K562 (cell line): ENCODE measurements around the gene HOXA4. TPM values are rescaled to one million over a fixed set of nuclear protein-coding genes. Genes with fewer than 3 reads are reported as not detected.

Source experiments
- ATAC-seq: fragments of 200-7000 bp; cut with Tn5 transposase; 3 replicates; pipeline ENCODE4 v1.9.1; 2020; ENCODE audit warnings: moderate library complexity
- BruUV-seq: library from RNA; stranded (reverse); fragments of 400-500 nt; replicated peaks from 2 replicates; lab custom pipeline; 2021; lab: Mats Ljungman, UMichigan
- CTCF ChIA-PET: fragments of 300-600 bp; formaldehyde crosslinking; extraction: SDS; loops from one replicate; lab custom pipeline; 2021; ENCODE audit warnings: low intra/inter-chr PET ratio; lab: Yijun Ruan, JAX
- POLR2A ChIA-PET: fragments of 300-600, 350-650 bp; sonication (Branson Sonifier 250); formaldehyde crosslinking; extraction: SDS; loops from one replicate; lab custom pipeline; 2021; ENCODE audit warnings: antibody characterized with exemption, inconsistent platforms; lab: Yijun Ruan, JAX
- DNase-seq, 4 experiments: peaks; one replicate each; pipeline versions ENCODE4 v3.0.0 to v3.0.0-alpha.2; 2011 to 2018; ENCODE audit warnings: low spot score in 3 of 4, mixed read lengths in 3 of 4; ENCODE audit errors: extremely low read depth in 1 of 4
- FAIRE-seq: peaks from 2 replicates; lab custom pipeline; 2011; peaks lifted over from hg19 to GRCh38; lab: Jason Lieb, UNC
- H2AFZ ChIP-seq: 2 replicates; pipeline ENCODE4 v1.6.0; 2011; ENCODE audit warnings: low read depth, low read length, control low read depth, inconsistent platforms
- H3K27ac ChIP-seq: fragments of 200-600 bp; 3 replicates; pipeline ENCODE4 v1.8.0; 2011; ENCODE audit warnings: low read depth, mild to moderate bottlenecking, control low read depth, inconsistent platforms, low read length, moderate library complexity, mixed read lengths; ENCODE audit errors: extremely low read depth
- H3K27me3 ChIP-seq, 2 experiments: fragments of 300-600 bp in 1 of 2; 2 replicates in 1 of 2; 3 replicates in 1 of 2; pipeline versions ENCODE4 v1.6.0 to v1.8.0; 2011; ENCODE audit warnings: inconsistent platforms in 2 of 2, low read length in 2 of 2, mild to moderate bottlenecking in 1 of 2, mixed read lengths in 1 of 2, moderate library complexity in 1 of 2; ENCODE audit not compliant: control insufficient read depth in 2 of 2, insufficient read depth in 2 of 2
- H3K36me3 ChIP-seq: fragments of 300-600 bp; 3 replicates; pipeline ENCODE4 v1.8.0; 2011; ENCODE audit warnings: mild to moderate bottlenecking, low read length, inconsistent platforms; ENCODE audit not compliant: control insufficient read depth, insufficient read depth
- H3K4me1 ChIP-seq, 2 experiments: fragments of 200-600 bp in 1 of 2; replicated peaks in 1 of 2; 2 replicates in 1 of 2; 3 replicates in 1 of 2; pipeline versions ENCODE4 v1.5.1 to v1.8.0; 2011; ENCODE audit warnings: inconsistent platforms in 2 of 2, low read length in 2 of 2, mild to moderate bottlenecking in 1 of 2, mixed read lengths in 1 of 2, moderate library complexity in 1 of 2; ENCODE audit not compliant: control insufficient read depth in 2 of 2, insufficient read depth in 2 of 2
- H3K4me2 ChIP-seq: 2 replicates; pipeline ENCODE4 v1.6.1; 2011; ENCODE audit warnings: low read length, control low read depth, inconsistent platforms, mixed read lengths; ENCODE audit not compliant: insufficient read depth
- H3K4me3 ChIP-seq: fragments of 200-600 bp; sonication (generic), shearing (Covaris generic); 2 replicates; pipeline ENCODE4 v1.5.1; 2016; ENCODE audit warnings: control low read depth, inconsistent platforms
- H3K79me2 ChIP-seq: fragments of 200-600 bp; 3 replicates; pipeline ENCODE4 v1.8.0; 2011; ENCODE audit warnings: low read length, inconsistent platforms; ENCODE audit not compliant: control insufficient read depth, insufficient read depth
- H3K9ac ChIP-seq, 2 experiments: 2 replicates each; pipeline versions ENCODE4 v1.6.0 to v1.6.1; 2011; ENCODE audit warnings: low read depth in 2 of 2, low read length in 2 of 2, control low read depth in 1 of 2, inconsistent platforms in 1 of 2, mild to moderate bottlenecking in 1 of 2, mixed read lengths in 1 of 2; ENCODE audit not compliant: insufficient read depth in 1 of 2
- H3K9me1 ChIP-seq: one replicate; pipeline ENCODE4 v1.6.0; 2011; ENCODE audit warnings: inconsistent platforms, mild to moderate bottlenecking, low read length, moderate library complexity; ENCODE audit not compliant: control insufficient read depth, insufficient read depth
- H3K9me3 ChIP-seq: replicated peaks from 2 replicates; pipeline ENCODE4 v1.5.1; 2011; ENCODE audit warnings: low read depth, low read length, inconsistent platforms; ENCODE audit not compliant: control insufficient read depth, insufficient read depth
- H4K20me1 ChIP-seq: replicated peaks from 2 replicates; pipeline ENCODE4 v1.6.1; 2011; ENCODE audit warnings: low read length, inconsistent platforms, mixed read lengths; ENCODE audit not compliant: control insufficient read depth, insufficient read depth
- AFF4 ChIP-seq: sonication (generic); formaldehyde crosslinking; IDR thresholded peaks from 2 replicates; pipeline ENCODE4 v1.8.0; 2023; ENCODE audit warnings: mild to moderate bottlenecking, missing genetic modification reagents
- BRD4 ChIP-seq: fragments of 200-600 bp; sonication (generic); IDR thresholded peaks from 2 replicates; pipeline ENCODE4 v1.6.1; 2017; ENCODE audit warnings: inconsistent platforms
- E4F1 ChIP-seq: fragments of 250-450 bp; sonication (Bioruptor Pico); IDR thresholded peaks from 2 replicates; pipeline ENCODE4 v1.5.0; 2021; ENCODE audit warnings: mild to moderate bottlenecking, borderline replicate concordance
- ERF ChIP-seq: fragments of 450-650 bp; formaldehyde crosslinking; IDR thresholded peaks from 2 replicates; pipeline ENCODE4 v1.4.0; 2020; ENCODE audit warnings: mild to moderate bottlenecking, mixed read lengths
- MAZ ChIP-seq, 2 experiments: fragments of 450-650 bp in 1 of 2; sonication (generic) in 1 of 2; formaldehyde crosslinking; IDR thresholded peaks in 1 of 2; conservative IDR thresholded peaks in 1 of 2; 2 replicates each; pipeline versions ENCODE4 v1.4.0 to v1.5.0; 2020; ENCODE audit warnings: mild to moderate bottlenecking in 1 of 2, missing genetic modification reagents in 1 of 2
- SREBF1 ChIP-seq: fragments of 150-350 bp; IDR thresholded peaks from 2 replicates; pipeline ENCODE4 v1.6.1; 2014; ENCODE audit warnings: antibody characterized with exemption, low read depth, low read length, borderline replicate concordance
- THRA ChIP-seq: fragments of 450-650 bp; IDR thresholded peaks from 2 replicates; pipeline ENCODE4 v1.6.1; 2017; ENCODE audit warnings: mild to moderate bottlenecking, moderate library complexity
- ZNF518B ChIP-seq: fragments of 250-450 bp; sonication (Bioruptor Pico); IDR thresholded peaks from 2 replicates; pipeline ENCODE4 v1.5.0; 2021; ENCODE audit warnings: mild to moderate bottlenecking, moderate library complexity
- WGBS: fragments of 100-300 bp; shearing (Covaris generic); methylation state at CpG from one replicate; pipeline ENCODE4 v1.1.6; 2016; ENCODE audit warnings: low coverage, mixed read lengths; ENCODE audit not compliant: insufficient coverage; ENCODE audit errors: missing lambda C conversion rate; 5-methylcytosine and 5-hydroxymethylcytosine counted together
- in situ Hi-C: fragments of 300-500 bp; cut with MboI; formaldehyde crosslinking; loops from 4 replicates; pipeline ENCODE4 v1.15.0; 2018; ENCODE audit warnings: inconsistent platforms, mixed read lengths
- intact Hi-C: fragments of 100-400 bp; cut with micrococcal nuclease; formaldehyde crosslinking; loops from 2 replicates; pipeline ENCODE4 v1.14.2; 2022
- polyA plus RNA-seq, 8 experiments: library from polyadenylated mRNA; depleted of rRNA in 4 of 8; stranded (reverse) in 5 of 8; unstranded in 3 of 8; fragments of >200 nt; fragmentation: Nextera tagmentation in 2 of 8; fragmentation: Illumina TruSeq in 1 of 8; extraction: Ambion mirVana in 2 of 8; extraction: Trizol in 1 of 8; gene quantifications; 2 replicates each; pipeline versions ENCODE4 v1.2.1 to v1.2.3, GENCODE V29; 2011 to 2014; ENCODE audit warnings: inconsistent platforms in 1 of 8, missing spikeins in 1 of 8
- total RNA-seq, 7 experiments: library from RNA; depleted of rRNA in 6 of 7; stranded (reverse); fragments of >200 nt in 6 of 7; fragmentation: Illumina TruSeq in 2 of 7; extraction: Trizol in 2 of 7; gene quantifications; 2 replicates each; pipeline versions ENCODE4 v1.2.1 to v1.2.3, GENCODE V29; 2011 to 2021; ENCODE audit warnings: low replicate concordance in 1 of 7

HOXA4 gene
- total and polyA plus RNA-seq, 9 of the 15 experiments (the other 6 are each of a cell fraction or from before 2014, with no cell fraction given), result not detected

GRCh38 chr7:27166531-27167505 is 36.3 kb upstream of the HOXA4 start:
- no peaks in the 10 kb centered on the region for H3K79me2 ChIP-seq
- in situ Hi-C loops (loop anchor here (5.0 to 25.0 kb wide), 4 partner anchors 655 to 1280 kb away; no protein-coding TSS in a partner anchor), intact Hi-C loops (no loop called here)
- no peaks in the 10 kb centered on the region for H3K9me3 ChIP-seq
- H3K27me3 ChIP-seq, result peaks cover 37 to 73% of the 10 kb centered on the region in 2 experiments
- H3K36me3 ChIP-seq, result no peaks in the 10 kb centered on the region
- POLR2A ChIA-PET, result no interaction called here
- no peaks in the 10 kb centered on the region for H4K20me1 ChIP-seq
- no TSS peak for BruUV-seq
- CTCF ChIA-PET, result interaction anchor here (0.6 kb wide), 1 partner anchor 17 kb away, joined by 3 read pairs; no protein-coding TSS in a partner anchor
- H3K27ac ChIP-seq, result no peak overlapping the region
- no peaks in the 10 kb centered on the region for H3K9me1 ChIP-seq
- WGBS, result 12% methylated on average over 36 of the region's 50 CpGs
- H2AFZ ChIP-seq, result no peak overlapping the region
- ATAC-seq (no peak), FAIRE-seq (no peak), DNase-seq (no peak)
- H3K4me3 ChIP-seq, result no peak overlapping the region
- peaks cover 0 to 13% of the 10 kb centered on the region in 2 experiments; a peak in 2 of 5 replicates for H3K4me1 ChIP-seq
- H3K4me2 ChIP-seq, result no peak overlapping the region
- no peak overlapping the region for H3K9ac ChIP-seq
- no peak for TF ChIP-seq THRA
- no peak for TF ChIP-seq ZNF518B (CRISPR knock-in tag)
- TF ChIP-seq E4F1 (CRISPR knock-in tag), result no peak
- no peak for TF ChIP-seq AFF4 (CRISPR knock-in tag)
- TF ChIP-seq BRD4, result no peak
- TF ChIP-seq ERF (CRISPR knock-in tag), result no peak
- no peak for TF ChIP-seq MAZ (CRISPR knock-in tag; conservative IDR thresholded peaks at IDR 0.05 in 1 of 2, IDR thresholded peaks at IDR 0.05 in 1 of 2)
- no peak for TF ChIP-seq SREBF1
